PC-3 (cell line): ENCODE measurements around the gene SPATA46. TPM values are rescaled to one million over a fixed set of nuclear protein-coding genes. Genes with fewer than 3 reads are reported as not detected.

ENCODE experiments used
- ATAC-seq: fragments of 200-7000 bp; cut with Tn5 transposase; 2 replicates; pipeline ENCODE4 v1.9.1; 2020; ENCODE audit warnings: mild to moderate bottlenecking, moderate library complexity
- BruUV-seq: library from RNA; stranded (reverse); fragments of 400-500 nt; replicated peaks from 2 replicates; lab custom pipeline; 2021; lab: Mats Ljungman, UMichigan
- CTCF ChIA-PET: fragments of 300-600 bp; sonication (Branson Sonifier 250); formaldehyde crosslinking; loops from one replicate; lab custom pipeline; 2022; ENCODE audit warnings: antibody characterized with exemption; lab: Charles Lee
- POLR2A ChIA-PET: fragments of 300-600 bp; sonication (Branson Sonifier 250); formaldehyde crosslinking; loops from one replicate; lab custom pipeline; 2022; ENCODE audit warnings: antibody characterized with exemption; ENCODE audit not compliant: unreplicated experiment; lab: Charles Lee
- DNase-seq: peaks from one replicate; pipeline ENCODE4 v3.0.0-alpha.2; 2015
- H2AFZ ChIP-seq: fragments of 300-600 bp; sonication (generic); 2 replicates; pipeline ENCODE4 v1.6.0; 2016; ENCODE audit warnings: antibody characterized with exemption, low read length
- H3F3A ChIP-seq: fragments of 300-600 bp; sonication (generic); one replicate; pipeline ENCODE4 v1.6.0; 2017; ENCODE audit warnings: antibody characterized with exemption, low read length, control low read depth, mild to moderate bottlenecking; ENCODE audit not compliant: unreplicated experiment
- H3K27ac ChIP-seq: fragments of 300-600 bp; sonication (generic); 2 replicates; pipeline ENCODE4 v1.5.1; 2016; ENCODE audit warnings: mild to moderate bottlenecking, low read length
- H3K27me3 ChIP-seq: fragments of 300-600 bp; sonication (generic); 2 replicates; pipeline ENCODE4 v1.6.1; 2016; ENCODE audit warnings: low read length, mixed read lengths
- H3K36me3 ChIP-seq: fragments of 300-600 bp; sonication (generic); 2 replicates; pipeline ENCODE4 v1.6.1; 2016; ENCODE audit warnings: low read depth, mixed run types, low read length, mixed read lengths
- H3K4me1 ChIP-seq: fragments of 300-600 bp; sonication (generic); 2 replicates; pipeline ENCODE4 v1.5.1; 2016; ENCODE audit warnings: low read length; ENCODE audit not compliant: insufficient read depth
- H3K4me2 ChIP-seq: fragments of 300-600 bp; sonication (generic); 2 replicates; pipeline ENCODE4 v1.6.0; 2016; ENCODE audit warnings: low read length
- H3K4me3 ChIP-seq: fragments of 300-600 bp; sonication (generic); 2 replicates; pipeline ENCODE4 v1.5.1; 2016; ENCODE audit warnings: mild to moderate bottlenecking, low read length, mixed read lengths
- H3K79me2 ChIP-seq: fragments of 300-600 bp; sonication (generic); 2 replicates; pipeline ENCODE4 v1.6.1; 2017; ENCODE audit warnings: low read length, mixed read lengths
- H3K9ac ChIP-seq: fragments of 300-600 bp; sonication (generic); 2 replicates; pipeline ENCODE4 v1.6.0; 2016; ENCODE audit warnings: mild to moderate bottlenecking, low read length
- H3K9me2 ChIP-seq: fragments of 300-600 bp; sonication (generic); replicated peaks from 2 replicates; pipeline ENCODE4 v1.6.1; 2016; ENCODE audit warnings: mixed run types, low read length, mixed read lengths
- H3K9me3 ChIP-seq: fragments of 300-600 bp; sonication (generic); 2 replicates; pipeline ENCODE4 v1.6.1; 2016; ENCODE audit warnings: low read length, mixed read lengths
- H4K20me1 ChIP-seq: fragments of 300-600 bp; sonication (generic); 2 replicates; pipeline ENCODE4 v1.6.1; 2016; ENCODE audit warnings: low read length, mixed read lengths
- EZH2 ChIP-seq: fragments of 300-600 bp; sonication (generic); IDR thresholded peaks from one replicate; pipeline ENCODE4 v1.6.1; 2017; ENCODE audit warnings: antibody characterized with exemption, mild to moderate bottlenecking, low read length; ENCODE audit not compliant: unreplicated experiment
- EZH2phosphoT487 ChIP-seq: fragments of 300-600 bp; sonication (generic); IDR thresholded peaks from 2 replicates; pipeline ENCODE4 v1.6.1; 2018; ENCODE audit warnings: mild to moderate bottlenecking, antibody characterized with exemption, low read length, borderline replicate concordance
- intact Hi-C: fragments of 100-400 bp; cut with micrococcal nuclease; formaldehyde crosslinking; loops from 2 replicates; pipeline ENCODE4 v1.9.0; 2023
- total RNA-seq: library from RNA; depleted of rRNA; stranded (reverse); fragments of >200 nt; gene quantifications from 2 replicates; pipeline ENCODE4 v1.2.3, GENCODE V29; 2014
- TF ChIP-seq, protein P1 (sequence below): fragments of 300-600 bp; sonication (generic); conservative IDR thresholded peaks from 2 replicates; pipeline ENCODE4 v1.5.1; 2017; ENCODE audit warnings: antibody characterized with exemption, low read depth, mild to moderate bottlenecking, low read length

The SPATA46 gene
- total RNA-seq, 1 experiment from 2014 or later: not detected

- no peaks in the 10 kb centered on the region for H3K36me3 ChIP-seq
- BruUV-seq: no TSS peak
- no peak overlapping the region for H3K9ac ChIP-seq
- H4K20me1 ChIP-seq: no peaks in the 10 kb centered on the region
- no peaks in the 10 kb centered on the region for H3K9me3 ChIP-seq
- no peak for ATAC-seq
- H3K27me3 ChIP-seq: no peaks in the 10 kb centered on the region
- no peaks in the 10 kb centered on the region for H3F3A ChIP-seq
- H3K27ac ChIP-seq: no peak overlapping the region
- no peak overlapping the region for H3K4me2 ChIP-seq
- no peak overlapping the region for H2AFZ ChIP-seq
- POLR2A ChIA-PET: no interaction called here
- H3K4me3 ChIP-seq: no peak overlapping the region
- H3K79me2 ChIP-seq: no peaks in the 10 kb centered on the region
- no peaks in the 10 kb centered on the region for H3K9me2 ChIP-seq
- TF ChIP-seq EZH2phosphoT487: no peak
- no peak for TF ChIP-seq EZH2
- TF ChIP-seq, protein P1, sequence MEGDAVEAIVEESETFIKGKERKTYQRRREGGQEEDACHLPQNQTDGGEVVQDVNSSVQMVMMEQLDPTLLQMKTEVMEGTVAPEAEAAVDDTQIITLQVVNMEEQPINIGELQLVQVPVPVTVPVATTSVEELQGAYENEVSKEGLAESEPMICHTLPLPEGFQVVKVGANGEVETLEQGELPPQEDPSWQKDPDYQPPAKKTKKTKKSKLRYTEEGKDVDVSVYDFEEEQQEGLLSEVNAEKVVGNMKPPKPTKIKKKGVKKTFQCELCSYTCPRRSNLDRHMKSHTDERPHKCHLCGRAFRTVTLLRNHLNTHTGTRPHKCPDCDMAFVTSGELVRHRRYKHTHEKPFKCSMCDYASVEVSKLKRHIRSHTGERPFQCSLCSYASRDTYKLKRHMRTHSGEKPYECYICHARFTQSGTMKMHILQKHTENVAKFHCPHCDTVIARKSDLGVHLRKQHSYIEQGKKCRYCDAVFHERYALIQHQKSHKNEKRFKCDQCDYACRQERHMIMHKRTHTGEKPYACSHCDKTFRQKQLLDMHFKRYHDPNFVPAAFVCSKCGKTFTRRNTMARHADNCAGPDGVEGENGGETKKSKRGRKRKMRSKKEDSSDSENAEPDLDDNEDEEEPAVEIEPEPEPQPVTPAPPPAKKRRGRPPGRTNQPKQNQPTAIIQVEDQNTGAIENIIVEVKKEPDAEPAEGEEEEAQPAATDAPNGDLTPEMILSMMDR: no peak
- H3K4me1 ChIP-seq: no peaks in the 10 kb centered on the region
- CTCF ChIA-PET: no interaction called here
- intact Hi-C loops: no loop called here
- DNase-seq: no peak
Observed at GRCh38 chr1:162360237-162360873, 16.3 kb downstream of the SPATA46 start.

DNA sequence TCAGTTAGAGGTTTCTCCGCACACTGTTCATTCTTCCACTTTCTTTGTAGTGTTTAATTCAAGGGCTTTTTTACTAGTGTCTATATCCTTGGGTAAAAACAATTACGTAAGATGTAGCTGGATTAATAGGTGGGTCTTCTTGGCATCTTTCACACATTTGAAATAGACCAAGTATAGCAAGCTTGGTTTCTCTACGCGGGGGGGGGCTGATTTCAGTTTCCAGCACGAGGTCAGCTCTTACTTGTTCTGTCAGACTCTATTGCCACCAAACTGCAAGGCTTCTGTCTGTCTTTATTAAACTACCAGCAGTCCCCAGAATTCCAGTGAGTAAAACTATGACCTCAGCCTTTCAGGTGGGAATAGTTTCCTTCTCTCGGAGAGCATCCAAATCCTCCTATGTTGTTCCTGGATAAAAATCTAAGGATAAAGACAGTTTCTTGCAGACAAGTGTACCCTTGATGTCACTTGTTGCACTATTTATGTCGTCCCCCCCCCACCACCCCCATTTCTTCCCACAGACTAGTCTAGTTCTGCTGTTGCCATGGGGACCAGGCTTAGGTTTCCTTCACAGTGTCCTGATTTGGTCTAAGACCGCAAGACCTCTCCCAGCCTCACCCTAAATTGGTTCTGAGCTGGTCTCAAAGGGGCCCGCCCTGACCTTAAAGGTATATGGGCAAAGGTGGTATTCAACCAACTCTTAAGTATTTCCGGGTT, 17.0 kb downstream of the SPATA46 start:
- ChIA-PET POLR2A (no interaction called here), CTCF (interaction anchor here (0.7 kb wide), 1 partner anchor 30 kb away, joined by 3 read pairs; no protein-coding TSS in a partner anchor)
- Histone ChIP-seq H3K4me1 (no peaks in the 10 kb centered on the region), H3K36me3 (no peaks in the 10 kb centered on the region), H2AFZ (no peak overlapping the region), H3F3A (no peaks in the 10 kb centered on the region), H4K20me1 (no peaks in the 10 kb centered on the region), H3K79me2 (no peaks in the 10 kb centered on the region), H3K4me2 (no peak overlapping the region), H3K9me2 (no peaks in the 10 kb centered on the region), H3K27ac (no peak overlapping the region), H3K4me3 (no peak overlapping the region), H3K9me3 (no peaks in the 10 kb centered on the region), H3K9ac (no peak overlapping the region), H3K27me3 (no peaks in the 10 kb centered on the region)
- intact Hi-C loops: loop anchor here (5.0 kb wide), 1 partner anchor 148 kb away; no protein-coding TSS in a partner anchor
- TF ChIP-seq EZH2: no peak
- TF ChIP-seq EZH2phosphoT487: no peak
- TF ChIP-seq, protein P1: no peak
- no TSS peak for BruUV-seq
- ATAC-seq (no peak), DNase-seq (no peak)

GRCh38 chr1:162358928-162359327, 17.7 kb downstream of the SPATA46 start:
- H3K27me3 ChIP-seq: no peaks in the 10 kb centered on the region
- H2AFZ ChIP-seq: no peak overlapping the region
- no peaks in the 10 kb centered on the region for H3K36me3 ChIP-seq
- CTCF ChIA-PET: no interaction called here
- POLR2A ChIA-PET: no interaction called here
- H3K4me1 ChIP-seq: no peaks in the 10 kb centered on the region
- intact Hi-C loops: loop anchor here (5.0 kb wide), 1 partner anchor 148 kb away; no protein-coding TSS in a partner anchor
- no peaks in the 10 kb centered on the region for H3K9me3 ChIP-seq
- H3K4me2 ChIP-seq: no peak overlapping the region
- H3K27ac ChIP-seq: no peak overlapping the region
- DNase-seq (no peak), ATAC-seq (no peak)
- no peaks in the 10 kb centered on the region for H3K79me2 ChIP-seq
- H4K20me1 ChIP-seq: no peaks in the 10 kb centered on the region
- H3K9me2 ChIP-seq: no peaks in the 10 kb centered on the region
- H3F3A ChIP-seq: no peaks in the 10 kb centered on the region
- BruUV-seq: no TSS peak
- no peak overlapping the region for H3K9ac ChIP-seq
- TF ChIP-seq EZH2 (no peak), EZH2phosphoT487 (no peak)
- TF ChIP-seq, protein P1: no peak
- H3K4me3 ChIP-seq: no peak overlapping the region
